HG03342 (cell line): ENCODE results near the gene TPSB2.
"Not testable (repeated sequence)": the region's sequence is repeated elsewhere in the genome, so short reads cannot be mapped to it uniquely, and the experiment has no call there.

ENCODE experiments used
- ATAC-seq: cut with Tn5 transposase; IDR thresholded peaks from one replicate; pipeline ENCODE4 v1.9.1; 2021; ENCODE audit warnings: mild to moderate bottlenecking, moderate library complexity; ENCODE audit not compliant: unreplicated experiment

Gene TPSB2

GRCh38 chr16:1206786-1207185 lies 23.2 kb downstream of the TPSB2 start:
- ATAC-seq, result no peak

- ATAC-seq, result no peak
Observed at GRCh38 chr16:1206326-1206725, 23.7 kb downstream of the TPSB2 start.

- no peak for ATAC-seq
Observed at GRCh38 chr16:1204933-1205332, 25.1 kb downstream of the TPSB2 start.

GRCh38 chr16:1202274-1202673 lies 27.7 kb downstream of the TPSB2 start:
- no peak for ATAC-seq

GRCh38 chr16:1201444-1201843 lies 28.5 kb downstream of the TPSB2 start:
- ATAC-seq, result no peak

GRCh38 chr16:1200014-1200627 lies 29.9 kb downstream of the TPSB2 start:
- no peak for ATAC-seq

GRCh38 chr16:1199347-1200013 lies 30.5 kb downstream of the TPSB2 start:
- no peak for ATAC-seq

- not testable (repeated sequence) for ATAC-seq
Observed at GRCh38 chr16:1198671-1199346, 31.2 kb downstream of the TPSB2 start.

GRCh38 chr16:1198194-1198593 lies 31.8 kb downstream of the TPSB2 start:
- no peak for ATAC-seq

- ATAC-seq, result no peak
Observed at GRCh38 chr16:1197237-1197866, 32.6 kb downstream of the TPSB2 start.

GRCh38 chr16:1196494-1196893 lies 33.5 kb downstream of the TPSB2 start:
- no peak for ATAC-seq

GRCh38 chr16:1195393-1195666 lies 34.7 kb downstream of the TPSB2 start:
- no peak for ATAC-seq

- ATAC-seq, result no peak
Observed at GRCh38 chr16:1194665-1195392, 35.2 kb downstream of the TPSB2 start.

GRCh38 chr16:1193825-1194581 lies 36.0 kb downstream of the TPSB2 start:
- no peak for ATAC-seq

GRCh38 chr16:1193143-1193824 lies 36.7 kb downstream of the TPSB2 start:
- ATAC-seq, result no peak

- no peak for ATAC-seq
Observed at GRCh38 chr16:1192384-1193073, 37.5 kb downstream of the TPSB2 start.

- ATAC-seq, result not testable (repeated sequence)
Observed at GRCh38 chr16:1190789-1191188, 39.2 kb downstream of the TPSB2 start.

GRCh38 chr16:1189455-1189854 lies 40.5 kb downstream of the TPSB2 start:
- ATAC-seq, result no peak

- ATAC-seq, result no peak
Observed at GRCh38 chr16:1188432-1189189, 41.4 kb downstream of the TPSB2 start.
